HG03108 (cell line): ENCODE measurements around the gene STXBP5L.
"Not testable (repeated sequence)": the region's sequence is repeated elsewhere in the genome, so short reads cannot be mapped to it uniquely, and the experiment has no call there.

Experiments used
- ATAC-seq: cut with Tn5 transposase; IDR thresholded peaks from one replicate; pipeline ENCODE4 v1.9.1; 2021; ENCODE audit warnings: moderate library complexity; ENCODE audit not compliant: unreplicated experiment

Gene STXBP5L

DNA sequence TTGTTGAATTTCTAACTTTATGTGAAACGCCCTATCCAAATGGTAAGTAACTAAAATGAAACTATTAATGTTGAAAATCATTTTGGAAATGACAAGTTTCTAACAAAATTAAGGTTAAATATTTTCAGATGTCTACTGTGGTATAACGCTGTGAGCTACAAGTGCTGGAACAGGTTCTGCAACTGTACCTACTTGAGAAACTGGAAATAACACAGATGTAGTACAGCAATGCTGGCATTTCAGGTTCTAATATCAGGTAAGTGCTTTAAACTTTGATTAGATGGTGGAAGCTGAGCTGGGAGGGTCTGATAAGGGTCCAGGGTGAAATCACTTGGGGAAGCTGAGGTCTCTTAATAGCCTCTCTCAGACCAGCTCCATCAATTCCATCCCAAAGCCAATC is 315.1 kb downstream of the STXBP5L start:
- ATAC-seq: no peak

DNA sequence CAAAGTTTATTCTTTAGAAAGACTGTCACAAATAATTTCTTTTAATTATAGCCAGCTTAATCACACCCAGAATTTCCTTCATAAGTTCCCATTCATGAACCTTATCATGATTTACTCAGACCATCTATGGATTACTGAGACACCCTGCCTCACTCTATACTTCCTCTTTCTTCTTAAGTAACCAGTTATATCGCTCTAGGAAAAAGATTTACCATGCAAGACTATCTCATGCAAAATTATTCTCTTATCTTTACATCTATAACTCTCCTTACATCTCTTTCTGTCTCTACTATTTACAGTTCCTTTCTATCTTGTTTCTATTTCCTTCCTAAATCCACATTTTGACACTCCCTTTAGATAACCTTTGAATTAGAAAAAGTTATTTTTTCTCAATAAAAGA is 321.0 kb downstream of the STXBP5L start:
- no peak for ATAC-seq

GRCh38 chr3:121230194-121230593 is 322.2 kb downstream of the STXBP5L start:
- ATAC-seq: not testable (repeated sequence)

- no peak for ATAC-seq
Observed at GRCh38 chr3:121231872-121232271, 323.9 kb downstream of the STXBP5L start.

DNA sequence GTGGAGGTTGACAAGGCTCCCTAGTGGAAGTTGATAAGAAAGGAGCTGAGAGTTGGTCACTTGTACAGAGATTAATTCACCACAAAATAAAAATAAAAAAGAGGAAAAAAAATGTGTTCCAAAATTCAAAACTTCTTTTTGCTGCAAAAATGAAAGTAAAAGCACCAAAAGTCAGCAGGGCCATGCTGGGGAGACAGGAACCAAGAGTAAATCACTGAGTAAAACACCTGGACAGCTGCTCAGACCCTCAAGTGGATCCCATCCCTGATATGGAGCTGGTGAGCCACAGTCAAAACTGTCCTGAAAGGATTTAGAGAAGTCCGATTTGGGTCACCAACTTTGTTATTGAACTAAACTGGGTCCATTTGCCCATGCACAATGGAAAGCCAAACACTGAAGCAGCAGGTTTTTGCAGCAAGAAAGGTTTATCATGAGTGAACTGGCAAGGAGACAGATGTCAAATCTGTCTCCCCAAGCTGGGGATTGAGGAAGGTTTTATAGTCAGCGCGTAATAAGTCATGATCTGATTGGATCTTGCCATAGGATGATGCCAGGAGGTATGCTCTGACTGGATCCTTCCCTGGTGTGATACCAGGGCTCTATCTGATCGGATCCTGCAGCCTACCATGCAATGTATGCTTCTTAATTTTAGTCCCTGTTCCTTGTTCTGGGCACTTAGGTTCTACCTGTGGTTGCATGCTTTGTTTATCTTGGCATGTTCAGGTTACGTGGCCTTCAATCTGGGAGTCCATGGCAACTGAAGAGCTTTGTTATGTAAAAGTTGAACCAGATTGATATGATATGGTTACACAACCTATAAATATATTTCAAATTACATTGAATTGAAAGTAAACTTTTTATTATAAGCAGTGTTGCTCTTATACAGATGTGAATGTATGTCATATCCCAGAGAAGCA is 324.6 kb downstream of the STXBP5L start:
- ATAC-seq: no peak

- ATAC-seq: no peak
Observed at GRCh38 chr3:121243208-121243607, 335.2 kb downstream of the STXBP5L start.

- no peak for ATAC-seq
Observed at GRCh38 chr3:121252676-121253075, 344.7 kb downstream of the STXBP5L start.

- no peak for ATAC-seq
Observed at GRCh38 chr3:121269389-121269788, 361.4 kb downstream of the STXBP5L start.

- ATAC-seq: no peak
Observed at GRCh38 chr3:121274411-121274810, 366.4 kb downstream of the STXBP5L start.

DNA sequence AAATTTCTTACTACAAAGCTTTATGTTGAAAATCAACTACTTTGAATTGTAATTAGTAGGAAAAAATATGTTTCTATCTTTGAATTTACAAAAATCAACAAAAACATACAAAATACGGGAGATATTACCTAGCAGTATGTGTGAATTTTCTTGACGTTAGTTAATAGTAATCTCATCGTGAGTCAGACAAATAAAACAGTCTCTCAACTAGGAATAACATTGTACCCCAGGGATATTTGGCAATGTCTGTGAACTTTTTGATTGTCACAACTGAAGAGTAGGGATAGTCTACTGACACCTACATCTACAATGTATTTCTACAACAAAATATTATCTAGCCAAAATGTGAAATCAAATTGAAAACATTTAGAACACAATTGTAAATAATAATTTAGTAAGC is 387.4 kb downstream of the STXBP5L start:
- ATAC-seq: no peak

- no peak for ATAC-seq
Observed at GRCh38 chr3:121295979-121296378, 388.0 kb downstream of the STXBP5L start.

GRCh38 chr3:121324320-121324719 is 416.3 kb downstream of the STXBP5L start:
- no peak for ATAC-seq

GRCh38 chr3:121330118-121330517 is 422.1 kb downstream of the STXBP5L start:
- ATAC-seq: no peak

DNA sequence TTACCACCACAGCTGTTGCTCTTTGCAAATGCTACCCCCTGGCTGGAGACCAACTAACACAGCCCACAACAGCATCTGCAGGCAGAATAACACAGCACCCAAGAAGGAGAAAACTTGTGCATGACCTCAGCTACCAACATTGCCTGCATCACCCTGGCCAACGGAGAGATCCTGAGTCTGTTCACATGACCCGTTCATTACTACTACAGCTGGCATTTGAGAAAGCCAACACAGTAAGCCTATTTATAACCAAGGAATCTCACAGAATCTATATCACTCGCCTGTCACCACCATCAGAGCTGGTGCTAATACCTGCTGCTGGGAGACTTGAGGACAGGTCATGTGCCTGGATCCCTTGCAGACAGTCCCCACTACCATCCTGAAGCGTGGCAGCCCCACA is 422.6 kb downstream of the STXBP5L start:
- ATAC-seq: no peak

DNA sequence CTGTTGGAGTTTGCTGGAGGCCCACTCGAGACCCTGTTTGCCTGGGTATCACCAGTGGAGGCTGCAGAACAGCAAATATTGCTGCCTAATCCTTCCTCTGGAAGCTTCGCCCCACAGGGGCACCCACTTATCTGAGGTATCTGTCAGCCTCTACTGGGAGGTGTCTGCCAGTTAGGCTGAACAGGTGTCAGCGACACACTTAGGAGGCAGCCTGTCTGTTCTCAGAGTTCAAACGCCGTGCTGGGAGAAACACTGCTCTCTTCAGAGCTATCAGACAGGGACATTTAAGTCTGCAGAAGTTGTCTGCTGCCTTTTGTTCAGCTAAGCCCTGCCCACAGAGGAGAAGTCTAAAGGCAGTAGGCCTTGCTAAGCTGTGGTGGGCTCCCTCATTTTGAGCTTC is 448.0 kb downstream of the STXBP5L start:
- ATAC-seq: not testable (repeated sequence)

DNA sequence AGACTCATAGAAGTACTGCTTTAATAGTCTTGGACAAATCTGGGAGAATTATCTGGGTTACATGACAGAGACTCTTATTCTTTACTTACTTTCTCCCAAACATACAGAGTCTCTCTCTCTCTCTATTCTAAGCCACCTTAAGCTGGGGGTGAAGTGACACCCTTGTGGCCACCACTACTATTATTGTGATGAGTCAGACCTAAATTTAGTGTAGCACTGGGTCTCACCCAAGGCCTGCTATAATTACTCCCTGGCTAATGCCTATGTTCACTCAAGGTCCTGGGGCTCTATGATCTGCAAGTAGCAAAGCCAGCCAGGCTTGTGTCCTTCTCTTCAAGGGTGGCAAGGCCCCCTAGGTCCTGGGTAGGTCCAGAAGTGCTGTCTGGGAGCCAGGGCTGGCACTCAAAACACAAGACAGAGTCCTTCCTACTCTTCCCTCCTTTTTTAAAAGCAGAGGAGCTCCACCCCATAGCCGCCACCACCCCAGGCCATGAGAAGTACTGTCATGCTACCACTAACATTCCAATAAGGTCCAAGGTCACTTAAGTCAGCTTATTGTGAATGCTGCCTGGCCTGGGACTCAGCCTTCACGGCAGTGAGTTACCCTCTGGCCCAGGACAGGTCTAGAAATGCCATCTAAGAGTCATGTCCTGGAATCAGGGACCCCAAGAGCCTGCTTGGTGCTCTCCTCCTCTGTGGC is 454.2 kb downstream of the STXBP5L start:
- no peak for ATAC-seq

GRCh38 chr3:121388308-121388707 is 480.3 kb downstream of the STXBP5L start:
- ATAC-seq: not testable (repeated sequence)

GRCh38 chr3:121395967-121396366 is 488.0 kb downstream of the STXBP5L start:
- not testable (repeated sequence) for ATAC-seq

DNA sequence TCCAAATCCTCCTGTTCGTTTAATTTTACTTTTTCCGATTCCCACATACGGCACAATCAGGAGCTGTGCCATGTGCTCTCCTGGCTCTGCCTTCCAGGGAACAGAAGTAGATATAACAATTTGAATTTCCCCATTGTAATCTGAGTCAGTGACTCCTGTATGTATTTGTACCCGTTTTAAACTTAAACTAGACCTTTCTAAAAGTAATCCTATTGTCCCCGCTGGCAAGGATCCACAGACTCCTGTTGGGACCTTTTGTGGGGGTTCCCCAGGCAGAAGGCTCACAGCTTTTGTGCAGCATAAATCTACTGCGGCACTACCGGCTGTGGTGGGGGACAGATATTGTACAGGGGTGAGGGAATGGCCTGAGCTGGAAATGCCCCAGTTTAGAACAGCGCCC is 490.0 kb downstream of the STXBP5L start:
- not testable (repeated sequence) for ATAC-seq

- no peak for ATAC-seq
Observed at GRCh38 chr3:121399820-121400219, 491.8 kb downstream of the STXBP5L start.

DNA sequence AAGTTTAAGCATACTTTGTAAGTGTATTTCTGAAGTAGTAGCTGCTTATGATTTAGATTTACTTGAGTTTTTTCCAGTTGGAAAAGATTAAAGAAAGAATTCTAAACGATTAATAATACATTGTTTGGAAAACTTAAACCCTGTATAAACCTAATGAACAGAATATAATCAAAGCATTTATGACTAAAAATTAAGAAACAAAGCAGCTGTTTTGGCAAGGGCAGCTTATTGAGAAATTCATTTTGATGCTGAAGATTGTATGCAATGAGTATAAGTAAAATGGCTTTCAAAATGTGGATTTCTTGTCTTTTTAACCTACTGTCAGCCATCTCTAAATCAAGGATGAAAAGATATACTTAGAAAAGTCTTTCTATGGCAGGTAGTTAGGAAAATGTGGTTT is 497.6 kb downstream of the STXBP5L start:
- no peak for ATAC-seq

DNA sequence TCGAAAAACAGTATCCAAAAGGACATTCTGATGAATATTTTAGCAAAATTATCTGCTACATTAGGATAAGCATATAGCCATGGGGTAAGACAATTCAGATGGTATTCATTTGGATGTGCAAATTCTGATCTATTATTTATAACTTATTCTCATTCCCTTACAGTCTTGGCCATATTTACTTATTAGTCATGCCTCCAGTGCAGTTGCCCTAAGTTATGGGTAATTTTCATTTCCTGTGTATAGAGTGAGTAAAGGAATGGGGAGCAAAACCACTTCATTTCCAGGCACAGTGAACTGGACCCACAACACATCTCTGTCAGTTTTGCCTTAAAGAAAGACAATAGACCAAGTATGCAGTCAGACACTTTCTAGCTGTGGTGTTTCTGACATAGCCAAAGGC is 503.5 kb downstream of the STXBP5L start:
- ATAC-seq: no peak
